Measurements from ENCODE around the gene DCTN2.

DNA sequence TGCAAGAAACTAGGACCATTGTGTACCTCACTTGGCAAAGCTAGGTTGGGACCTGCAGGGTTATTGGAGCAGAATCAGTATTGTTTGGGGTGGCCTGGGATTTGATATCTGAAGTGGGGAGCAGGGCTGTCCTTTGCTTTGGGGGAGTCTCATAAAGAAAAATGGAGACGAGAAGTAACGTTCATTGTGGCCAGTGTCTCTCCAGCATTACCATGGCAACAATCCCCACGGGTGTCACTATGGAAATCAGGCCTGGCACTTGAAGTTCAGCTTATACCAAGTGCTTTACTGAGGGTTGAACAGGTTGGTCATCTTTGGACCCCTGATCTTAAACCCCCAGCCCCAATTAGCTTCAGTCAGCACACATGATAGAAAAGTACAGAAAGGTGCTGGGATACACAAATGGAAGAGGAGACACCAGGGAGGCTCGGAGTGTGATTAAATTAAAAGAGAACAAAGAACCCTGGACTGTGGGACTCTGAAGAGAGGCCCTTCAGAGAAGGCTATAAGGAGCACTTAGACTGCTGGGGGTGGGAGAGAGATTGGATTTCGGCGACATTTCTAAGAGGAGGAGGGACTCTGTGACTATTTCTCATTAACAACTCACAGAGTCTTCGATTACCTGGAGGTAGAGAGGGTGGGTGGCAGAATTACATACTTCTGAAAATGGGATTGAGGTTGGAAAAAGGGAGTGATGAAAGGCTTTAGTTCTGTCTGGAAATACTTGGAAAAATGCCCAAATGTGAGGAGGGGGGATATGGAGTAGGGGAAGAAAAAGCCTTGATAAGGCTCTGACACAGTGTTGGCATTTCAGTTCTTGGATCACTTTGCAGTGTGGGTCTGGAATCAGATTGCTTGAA lies 6.6 kb upstream of the DCTN2 start:
- TF ChIP-seq POLR2A (IDR thresholded peaks at IDR 0.05; ENCODE audit: low read length) = no peak
- TF ChIP-seq GATA1 (IDR thresholded peaks at IDR 0.05; ENCODE audit: low read depth, low read length) = no peak

Measured in erythroblast (primary cell).